Measurements from ENCODE around the gene FBXO46. TPM values are rescaled to one million over a fixed set of nuclear protein-coding genes. Genes with fewer than 3 reads are reported as not detected.

The FBXO46 gene
- total RNA-seq, 1 experiment from 2014 or later, result 43.9 TPM

- Mint-ChIP-seq H3K4me1 (peaks cover 7 to 19% of the 10 kb centered on the region in 2 experiments), H3K27ac (peak overlapping the region in 1 of 3 experiments; percentile 59; a peak in 1 of 7 replicates), H3K27me3 (ENCODE audit: low read depth) (peaks cover 32% of the 10 kb centered on the region), H3K36me3 (ENCODE audit: insufficient read depth in 1 of 3, low read depth in 3 of 3) (peaks cover 13 to 23% (median 20%) of the 10 kb centered on the region in 3 experiments), H3K9me3 (no peaks in the 10 kb centered on the region), H3K4me3 (peak overlapping the region; percentile 53 to 73)
- Histone ChIP-seq H3K23me2 (ENCODE audit: insufficient read length, low read depth, low read length, poor library complexity, severe bottlenecking) (peaks cover 11% of the 10 kb centered on the region), H3K56ac (ENCODE audit: insufficient read length, low read depth, low read length) (no peak overlapping the region), H2AK5ac (ENCODE audit: insufficient read length, low read length) (no peak overlapping the region), H3K27ac (ENCODE audit: insufficient read length, low read depth, low read length) (no peak overlapping the region), H3K23ac (ENCODE audit: insufficient read length, low read depth, low read length) (no peak overlapping the region), H2BK12ac (ENCODE audit: insufficient read length, low read depth, low read length) (no peak overlapping the region), H3T11ph (ENCODE audit: low read length) (no peak overlapping the region), H3K9ac (ENCODE audit: extremely low read depth, insufficient read length, low read length) (no peak overlapping the region), H4K5ac (ENCODE audit: insufficient read length, low read depth, low read length) (no peak overlapping the region), H2AFZ (ENCODE audit: low read length) (no peak overlapping the region), H2BK5ac (ENCODE audit: insufficient read length, low read length) (no peak overlapping the region), H3K4ac (ENCODE audit: low read depth, low read length) (no peak overlapping the region), H3K27me3 (ENCODE audit: insufficient read depth, low read length) (no peaks in the 10 kb centered on the region), H3K18ac (ENCODE audit: insufficient read length, low read depth, low read length) (no peak overlapping the region), H2BK120ac (ENCODE audit: low read depth, low read length, poor library complexity, severe bottlenecking) (no peak overlapping the region), H4K91ac (ENCODE audit: insufficient read length, low read depth, low read length) (no peak overlapping the region), H3K79me1 (ENCODE audit: insufficient read depth, low read depth, low read length, poor library complexity, severe bottlenecking) (no peaks in the 10 kb centered on the region), H3K79me2 (ENCODE audit: insufficient read depth, low read length) (no peaks in the 10 kb centered on the region), H4K8ac (replicated peaks; ENCODE audit: insufficient read length, low read depth, low read length) (no peak overlapping the region), H3K14ac (ENCODE audit: insufficient read depth, low read length) (no peak overlapping the region), H3K9me3 (ENCODE audit: control insufficient read depth, low read depth, low read length) (no peaks in the 10 kb centered on the region), H2BK20ac (ENCODE audit: low read depth, low read length, poor library complexity, severe bottlenecking) (no peak overlapping the region), H2BK15ac (ENCODE audit: low read depth, low read length) (no peak overlapping the region), H3K4me2 (ENCODE audit: insufficient read depth, insufficient read length, low read length) (peak overlapping the region; percentile 20), H4K20me1 (ENCODE audit: control insufficient read depth, insufficient read depth, insufficient read length) (no peaks in the 10 kb centered on the region), H3K4me1 (ENCODE audit: insufficient read depth, low read length) (no peaks in the 10 kb centered on the region)
- DNase-seq, result peak; percentile 94
- WGBS (ENCODE audit: extremely low coverage, insufficient read length, low lambda C conversion rate), result no CpG with 5 or more reads among the region's 51 CpGs
- TF ChIP-seq CTCF (conservative IDR thresholded peaks at IDR 0.05), result peak; percentile 99
Observed at GRCh38 chr19:45681391-45682015, 49.2 kb downstream of the FBXO46 start.
